SU-DHL-6 (cell line): ENCODE data around the gene SLX4.

ENCODE experiments used
- CTCF ChIP-seq: fragments of 200-600 bp; sonication (generic); IDR thresholded peaks from one replicate; pipeline ENCODE4 v1.5.1; 2017; ENCODE audit warnings: antibody characterized with exemption, mild to moderate bottlenecking, low read length, moderate library complexity; ENCODE audit not compliant: insufficient read depth, poor library complexity, severe bottlenecking
- EZH2phosphoT487 ChIP-seq: fragments of 200-600 bp; sonication (generic), shearing (Covaris generic); conservative IDR thresholded peaks from 2 replicates; pipeline ENCODE4 v1.6.1; 2018; ENCODE audit warnings: mild to moderate bottlenecking, antibody characterized with exemption, low read length, moderate library complexity, mixed read lengths

GRCh38 chr16:3575491-3575890 is 35.9 kb downstream of the SLX4 start:
- no peak for TF ChIP-seq CTCF
- no peak for TF ChIP-seq EZH2phosphoT487
